Glutamatergic neuron (in vitro differentiated cells): ENCODE data around the gene HIVEP3. TPM values are rescaled to one million over a fixed set of nuclear protein-coding genes. Genes with fewer than 3 reads are reported as not detected.
A peak's percentile ranks its signal among the peaks of the same experiment; 100 is the strongest.

Source experiments
- DNase-seq: peaks from one replicate; pipeline ENCODE4 v3.0.0; 2022
- H3K27ac Mint-ChIP-seq: one replicate; pipeline ENCODE4 v1.8.0; 2020; ENCODE audit warnings: mild to moderate bottlenecking, mixed read lengths, inconsistent platforms; ENCODE audit not compliant: unreplicated experiment
- H3K27me3 Mint-ChIP-seq: one replicate; pipeline ENCODE4 v1.8.0; 2020; ENCODE audit warnings: mild to moderate bottlenecking, moderate library complexity, mixed read lengths, inconsistent platforms; ENCODE audit not compliant: unreplicated experiment
- H3K36me3 Mint-ChIP-seq: one replicate; pipeline ENCODE4 v1.8.0; 2020; ENCODE audit warnings: mild to moderate bottlenecking, mixed read lengths, inconsistent platforms; ENCODE audit not compliant: unreplicated experiment
- H3K4me1 Mint-ChIP-seq: one replicate; pipeline ENCODE4 v1.8.0; 2020; ENCODE audit warnings: mild to moderate bottlenecking, low read depth, mixed read lengths, inconsistent platforms; ENCODE audit not compliant: unreplicated experiment
- H3K4me3 Mint-ChIP-seq: one replicate; pipeline ENCODE4 v1.8.0; 2020; ENCODE audit warnings: mild to moderate bottlenecking, mixed read lengths, inconsistent platforms; ENCODE audit not compliant: unreplicated experiment
- H3K9me3 Mint-ChIP-seq: one replicate; pipeline ENCODE4 v1.8.0; 2020; ENCODE audit warnings: mild to moderate bottlenecking, moderate library complexity, mixed read lengths, inconsistent platforms; ENCODE audit not compliant: unreplicated experiment
- CTCF ChIP-seq: fragments of 200-600 bp; sonication (generic); IDR thresholded peaks from one replicate; pipeline ENCODE4 v1.5.0; 2021; ENCODE audit not compliant: partially characterized antibody, unreplicated experiment
- total RNA-seq: library from RNA; stranded (reverse); fragmentation: NEBNext Ultra II Directional; extraction: Animal tissue kit (Norgen Biotek cat#: 25700); gene quantifications from one replicate; pipeline ENCODE4 v1.2.1, GENCODE V29; 2021; ENCODE audit not compliant: unreplicated experiment

Gene HIVEP3
- total RNA-seq, 1 donor from 2014 or later, result 15.1 TPM

- Mint-ChIP-seq H3K36me3 (peaks cover 15% of the 10 kb centered on the region), H3K4me3 (no peak overlapping the region), H3K9me3 (peaks cover 6% of the 10 kb centered on the region), H3K27ac (no peak overlapping the region), H3K4me1 (peaks cover 12% of the 10 kb centered on the region), H3K27me3 (peaks cover 3% of the 10 kb centered on the region)
- no peak for DNase-seq
- TF ChIP-seq CTCF, result no peak
These were observed 343.9 kb downstream of the HIVEP3 start for GRCh38 chr1:41574842-41575241.

- peak; percentile 85 for DNase-seq
- H3K27ac Mint-ChIP-seq, result no peak overlapping the region
- H3K9me3 Mint-ChIP-seq, result peaks cover 3% of the 10 kb centered on the region
- peaks cover 10% of the 10 kb centered on the region for H3K36me3 Mint-ChIP-seq
- TF ChIP-seq CTCF, result peak; percentile 70
- peaks cover 12% of the 10 kb centered on the region for H3K4me1 Mint-ChIP-seq
- no peak overlapping the region for H3K4me3 Mint-ChIP-seq
- H3K27me3 Mint-ChIP-seq, result peaks cover 2% of the 10 kb centered on the region
These were observed 344.7 kb downstream of the HIVEP3 start for GRCh38 chr1:41573785-41574713.

GRCh38 chr1:41573194-41573593 is 345.5 kb downstream of the HIVEP3 start:
- DNase-seq, result no peak
- TF ChIP-seq CTCF, result no peak
- no peak overlapping the region for H3K4me3 Mint-ChIP-seq
- peaks cover 12% of the 10 kb centered on the region for H3K4me1 Mint-ChIP-seq
- H3K27ac Mint-ChIP-seq, result no peak overlapping the region
- H3K27me3 Mint-ChIP-seq, result peaks cover 2% of the 10 kb centered on the region
- peaks cover 8% of the 10 kb centered on the region for H3K36me3 Mint-ChIP-seq
- H3K9me3 Mint-ChIP-seq, result peaks cover 3% of the 10 kb centered on the region

- Mint-ChIP-seq H3K27ac (no peak overlapping the region), H3K4me1 (peaks cover 12% of the 10 kb centered on the region), H3K9me3 (peaks cover 1% of the 10 kb centered on the region), H3K27me3 (peaks cover 4% of the 10 kb centered on the region), H3K4me3 (no peak overlapping the region), H3K36me3 (peaks cover 13% of the 10 kb centered on the region)
- no peak for DNase-seq
- no peak for TF ChIP-seq CTCF
These were observed 346.5 kb downstream of the HIVEP3 start for GRCh38 chr1:41572224-41572623.

GRCh38 chr1:41571041-41571440 is 347.7 kb downstream of the HIVEP3 start:
- peaks cover 4% of the 10 kb centered on the region for H3K27me3 Mint-ChIP-seq
- H3K27ac Mint-ChIP-seq, result no peak overlapping the region
- TF ChIP-seq CTCF, result no peak
- H3K9me3 Mint-ChIP-seq, result peaks cover 2% of the 10 kb centered on the region
- peaks cover 12% of the 10 kb centered on the region for H3K4me1 Mint-ChIP-seq
- peaks cover 18% of the 10 kb centered on the region for H3K36me3 Mint-ChIP-seq
- H3K4me3 Mint-ChIP-seq, result no peak overlapping the region
- no peak for DNase-seq
